Osteoblast (primary cell): ENCODE results near the gene PDE9A. TPM values are rescaled to one million over a fixed set of nuclear protein-coding genes. Genes with fewer than 3 reads are reported as not detected.

Source experiments
- DNase-seq: peaks from one replicate; pipeline ENCODE4 v3.0.0; 2011; ENCODE audit warnings: low spot score, mixed read lengths; ENCODE audit not compliant: insufficient read length; ENCODE audit errors: missing footprints
- H2AFZ ChIP-seq: 2 replicates; pipeline ENCODE4 v1.6.0; 2011; ENCODE audit warnings: mild to moderate bottlenecking, low read length
- H3K27ac ChIP-seq: 2 replicates; pipeline ENCODE4 v1.5.1; 2011; ENCODE audit warnings: mild to moderate bottlenecking, low read depth, low read length, moderate library complexity
- H3K27me3 ChIP-seq: 2 replicates; pipeline ENCODE4 v1.6.0; 2012; ENCODE audit warnings: mild to moderate bottlenecking, control low read depth, inconsistent platforms, low read length, moderate library complexity; ENCODE audit not compliant: insufficient read depth
- H3K36me3 ChIP-seq: 2 replicates; pipeline ENCODE4 v1.5.1; 2011; ENCODE audit warnings: mild to moderate bottlenecking, low read length, control low read depth, moderate library complexity; ENCODE audit not compliant: insufficient read depth
- H3K4me1 ChIP-seq: 2 replicates; pipeline ENCODE4 v1.5.1; 2011; ENCODE audit warnings: mild to moderate bottlenecking, low read length, control low read depth, moderate library complexity; ENCODE audit not compliant: insufficient read depth
- H3K4me2 ChIP-seq: 2 replicates; pipeline ENCODE4 v1.6.0; 2011; ENCODE audit warnings: mild to moderate bottlenecking, low read length; ENCODE audit not compliant: insufficient read depth
- H3K4me3 ChIP-seq: fragments of 200-600 bp; sonication (generic); 3 replicates; pipeline ENCODE4 v1.5.1; 2012; ENCODE audit warnings: mild to moderate bottlenecking, low read length, inconsistent platforms; ENCODE audit not compliant: insufficient read depth
- H3K79me2 ChIP-seq: 2 replicates; pipeline ENCODE4 v1.6.0; 2012; ENCODE audit warnings: mild to moderate bottlenecking, low read length, control low read depth, inconsistent platforms; ENCODE audit not compliant: insufficient read depth
- H3K9me3 ChIP-seq: 2 replicates; pipeline ENCODE4 v1.5.1; 2011; ENCODE audit warnings: low read depth, low read length, control low read depth
- H4K20me1 ChIP-seq: 2 replicates; pipeline ENCODE4 v1.6.0; 2012; ENCODE audit warnings: mild to moderate bottlenecking, low read length, control low read depth; ENCODE audit not compliant: insufficient read depth
- total RNA-seq: library from RNA; depleted of rRNA; stranded (reverse); fragments of >200 nt; gene quantifications from 2 replicates; pipeline ENCODE4 v1.2.3, GENCODE V29; 2012
- TF ChIP-seq, protein P1 (sequence below): IDR thresholded peaks from 2 replicates; pipeline ENCODE4 v1.5.1; 2011; ENCODE audit warnings: mild to moderate bottlenecking, low read depth, low read length, moderate library complexity; ENCODE audit errors: extremely low read depth

The PDE9A gene
- total RNA-seq, 1 donor: 0.36 TPM

DNA sequence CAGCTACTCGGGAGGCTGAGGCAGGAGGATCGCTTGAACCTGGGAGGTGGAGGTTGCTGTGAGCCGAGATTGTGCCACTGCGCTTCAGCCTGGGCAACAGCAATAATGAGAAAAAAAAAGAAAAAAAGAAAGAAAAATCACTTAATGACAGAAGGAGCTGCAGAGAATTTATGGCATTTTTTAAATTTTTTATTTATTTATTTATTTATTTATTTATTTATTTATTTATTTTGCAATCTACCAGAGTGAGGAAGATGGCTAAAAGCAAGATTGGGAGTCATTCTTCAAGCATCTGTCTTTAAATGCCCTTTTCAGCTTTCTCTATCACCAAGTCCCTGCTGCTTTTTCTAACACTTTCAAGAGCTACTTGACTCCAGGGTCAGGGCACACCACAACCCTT lies 134.2 kb downstream of the PDE9A start:
- Histone ChIP-seq H3K4me2 (no peak overlapping the region), H3K36me3 (no peaks in the 10 kb centered on the region), H2AFZ (no peak overlapping the region), H4K20me1 (no peaks in the 10 kb centered on the region), H3K27ac (no peak overlapping the region), H3K9me3 (no peaks in the 10 kb centered on the region), H3K4me3 (no peak overlapping the region), H3K79me2 (no peaks in the 10 kb centered on the region), H3K27me3 (peaks cover 22% of the 10 kb centered on the region), H3K4me1 (no peaks in the 10 kb centered on the region)
- TF ChIP-seq, protein P1, sequence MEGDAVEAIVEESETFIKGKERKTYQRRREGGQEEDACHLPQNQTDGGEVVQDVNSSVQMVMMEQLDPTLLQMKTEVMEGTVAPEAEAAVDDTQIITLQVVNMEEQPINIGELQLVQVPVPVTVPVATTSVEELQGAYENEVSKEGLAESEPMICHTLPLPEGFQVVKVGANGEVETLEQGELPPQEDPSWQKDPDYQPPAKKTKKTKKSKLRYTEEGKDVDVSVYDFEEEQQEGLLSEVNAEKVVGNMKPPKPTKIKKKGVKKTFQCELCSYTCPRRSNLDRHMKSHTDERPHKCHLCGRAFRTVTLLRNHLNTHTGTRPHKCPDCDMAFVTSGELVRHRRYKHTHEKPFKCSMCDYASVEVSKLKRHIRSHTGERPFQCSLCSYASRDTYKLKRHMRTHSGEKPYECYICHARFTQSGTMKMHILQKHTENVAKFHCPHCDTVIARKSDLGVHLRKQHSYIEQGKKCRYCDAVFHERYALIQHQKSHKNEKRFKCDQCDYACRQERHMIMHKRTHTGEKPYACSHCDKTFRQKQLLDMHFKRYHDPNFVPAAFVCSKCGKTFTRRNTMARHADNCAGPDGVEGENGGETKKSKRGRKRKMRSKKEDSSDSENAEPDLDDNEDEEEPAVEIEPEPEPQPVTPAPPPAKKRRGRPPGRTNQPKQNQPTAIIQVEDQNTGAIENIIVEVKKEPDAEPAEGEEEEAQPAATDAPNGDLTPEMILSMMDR: no peak
- DNase-seq: no peak

DNA sequence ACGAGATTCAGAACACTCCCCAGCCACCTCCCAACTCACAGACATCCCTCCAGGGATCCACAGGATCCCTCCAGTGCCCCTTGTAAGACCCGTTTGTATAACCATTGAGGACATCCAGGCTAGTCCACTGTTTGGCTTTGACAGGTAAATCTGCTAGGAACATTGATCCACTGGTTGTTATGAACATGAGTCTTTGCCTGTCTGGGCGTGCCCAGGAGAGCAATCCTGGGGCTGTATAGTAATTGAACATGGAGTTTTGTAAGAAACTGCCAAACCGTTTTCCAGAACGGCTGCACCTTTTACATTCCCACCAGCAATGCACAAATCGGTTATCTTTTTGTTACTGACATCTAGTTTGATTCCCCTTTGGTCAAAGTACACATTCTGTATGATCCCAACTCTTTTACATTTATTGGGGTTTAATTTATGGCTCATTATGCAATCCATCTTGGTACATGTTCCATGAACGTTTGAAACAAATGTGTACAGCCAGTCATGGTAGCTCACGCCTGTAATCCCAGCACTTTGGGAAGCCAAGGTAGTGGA lies 137.2 kb downstream of the PDE9A start:
- Histone ChIP-seq H3K27me3 (peaks cover 9% of the 10 kb centered on the region), H2AFZ (no peak overlapping the region), H3K36me3 (no peaks in the 10 kb centered on the region), H3K4me2 (no peak overlapping the region), H3K27ac (no peak overlapping the region), H3K79me2 (no peaks in the 10 kb centered on the region), H3K4me1 (no peaks in the 10 kb centered on the region), H4K20me1 (no peaks in the 10 kb centered on the region), H3K4me3 (no peak overlapping the region), H3K9me3 (no peaks in the 10 kb centered on the region)
- no peak for DNase-seq
- TF ChIP-seq, protein P1: no peak

DNA sequence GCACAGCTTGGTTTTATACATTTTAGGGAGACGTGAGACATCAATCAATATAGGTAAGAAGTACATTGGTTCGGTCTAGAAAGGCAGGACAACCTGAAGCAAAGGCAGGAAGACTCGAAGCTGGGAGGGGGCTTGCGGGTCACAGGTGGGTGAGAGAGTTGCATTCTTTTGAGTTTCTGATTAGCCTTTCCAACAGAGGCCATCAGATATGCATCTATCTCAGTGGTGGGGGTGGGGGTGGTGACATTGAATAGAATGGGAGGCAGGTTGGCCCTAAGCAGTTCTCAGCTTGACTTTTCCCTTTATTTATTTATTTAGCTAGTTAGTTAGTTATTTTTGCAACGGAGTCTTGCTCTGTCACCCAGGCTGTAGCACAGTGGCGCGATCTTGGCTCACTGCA lies 140.4 kb downstream of the PDE9A start:
- H3K4me1 ChIP-seq: no peaks in the 10 kb centered on the region
- H2AFZ ChIP-seq: no peak overlapping the region
- no peak for DNase-seq
- H3K4me2 ChIP-seq: no peak overlapping the region
- TF ChIP-seq, protein P1: no peak
- H3K79me2 ChIP-seq: no peaks in the 10 kb centered on the region
- H3K27me3 ChIP-seq: peaks cover 10% of the 10 kb centered on the region
- no peaks in the 10 kb centered on the region for H3K9me3 ChIP-seq
- H3K4me3 ChIP-seq: no peak overlapping the region
- H3K27ac ChIP-seq: no peak overlapping the region
- H3K36me3 ChIP-seq: no peaks in the 10 kb centered on the region
- no peaks in the 10 kb centered on the region for H4K20me1 ChIP-seq

DNA sequence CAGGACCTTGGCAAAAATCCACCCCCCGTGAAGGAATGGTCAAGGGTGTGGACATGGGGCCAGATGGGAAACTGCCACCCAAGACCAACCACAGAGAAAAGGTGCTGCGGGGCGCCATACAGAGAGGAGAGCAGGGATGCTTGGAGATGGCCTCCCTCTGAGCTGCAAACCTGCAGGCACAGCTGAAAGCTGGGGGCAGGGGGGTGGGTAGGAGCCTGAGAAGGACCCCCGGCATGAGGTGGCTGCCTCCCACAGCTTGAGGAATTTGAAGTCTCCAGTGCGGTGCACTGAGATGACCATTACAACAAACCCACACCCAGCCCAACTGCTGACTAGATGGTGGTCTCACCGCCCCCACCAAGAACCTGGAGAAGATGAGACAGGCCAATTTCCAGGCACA lies 141.1 kb downstream of the PDE9A start:
- Histone ChIP-seq H3K27me3 (peaks cover 10% of the 10 kb centered on the region), H2AFZ (no peak overlapping the region), H3K4me2 (no peak overlapping the region), H3K9me3 (no peaks in the 10 kb centered on the region), H3K36me3 (no peaks in the 10 kb centered on the region), H4K20me1 (no peaks in the 10 kb centered on the region), H3K79me2 (no peaks in the 10 kb centered on the region), H3K4me1 (no peaks in the 10 kb centered on the region), H3K27ac (no peak overlapping the region), H3K4me3 (no peak overlapping the region)
- DNase-seq: no peak
- TF ChIP-seq, protein P1: no peak
